NK-92 (cell line): Measurements from ENCODE around the gene FRAS1.
"Not testable (repeated sequence)": the region's sequence is repeated elsewhere in the genome, so short reads cannot be mapped to it uniquely, and the experiment has no call there.

Source experiments
- DNase-seq: peaks from one replicate; lab custom pipeline; 2025; ENCODE audit not compliant: unreplicated experiment; lab: John Stamatoyannopoulos, UW

FRAS1 gene

GRCh38 chr4:78210694-78211410, 153.7 kb downstream of the FRAS1 start:
- no peak for DNase-seq

- DNase-seq = no peak
Measured at GRCh38 chr4:78213218-78213617, 156.1 kb downstream of the FRAS1 start.

- DNase-seq = no peak
Measured at GRCh38 chr4:78214078-78214477, 157.0 kb downstream of the FRAS1 start.

GRCh38 chr4:78217557-78217956, 160.4 kb downstream of the FRAS1 start:
- no peak for DNase-seq

GRCh38 chr4:78218260-78218659, 161.1 kb downstream of the FRAS1 start:
- no peak for DNase-seq

- DNase-seq = no peak
Measured at GRCh38 chr4:78219825-78220224, 162.7 kb downstream of the FRAS1 start.

- no peak for DNase-seq
Measured at GRCh38 chr4:78220283-78220682, 163.2 kb downstream of the FRAS1 start.

GRCh38 chr4:78222575-78223186, 165.6 kb downstream of the FRAS1 start:
- DNase-seq = no peak

- no peak for DNase-seq
Measured at GRCh38 chr4:78225236-78225635, 168.1 kb downstream of the FRAS1 start.

- DNase-seq = no peak
Measured at GRCh38 chr4:78226279-78226678, 169.2 kb downstream of the FRAS1 start.

GRCh38 chr4:78227411-78228057, 170.4 kb downstream of the FRAS1 start:
- no peak for DNase-seq

GRCh38 chr4:78235800-78236199, 178.7 kb downstream of the FRAS1 start:
- DNase-seq = no peak

- no peak for DNase-seq
Measured at GRCh38 chr4:78237360-78237759, 180.2 kb downstream of the FRAS1 start.

GRCh38 chr4:78242071-78242470, 184.9 kb downstream of the FRAS1 start:
- no peak for DNase-seq

- DNase-seq = no peak
Measured at GRCh38 chr4:78244705-78245485, 187.8 kb downstream of the FRAS1 start.

- no peak for DNase-seq
Measured at GRCh38 chr4:78247536-78248285, 190.6 kb downstream of the FRAS1 start.

GRCh38 chr4:78250500-78250899, 193.4 kb downstream of the FRAS1 start:
- DNase-seq = no peak

GRCh38 chr4:78252773-78253172, 195.7 kb downstream of the FRAS1 start:
- not testable (repeated sequence) for DNase-seq

- no peak for DNase-seq
Measured at GRCh38 chr4:78254893-78255292, 197.8 kb downstream of the FRAS1 start.

- no peak for DNase-seq
Measured at GRCh38 chr4:78265006-78265405, 207.9 kb downstream of the FRAS1 start.

GRCh38 chr4:78267790-78268189, 210.7 kb downstream of the FRAS1 start:
- no peak for DNase-seq
